Measurements from ENCODE around the gene UNC5C. TPM values are rescaled to one million over a fixed set of nuclear protein-coding genes. Genes with fewer than 3 reads are reported as not detected.

The UNC5C gene
- total RNA-seq, 1 experiment from 2014 or later: 1.0 TPM

- DNase-seq (ENCODE audit: low spot score) (no peak), ATAC-seq (no peak)
- peaks cover 48% of the 10 kb centered on the region for H3K27me3 Mint-ChIP-seq (ENCODE audit: low read depth)
- POLR2A ChIA-PET: no interaction called here
- TF ChIP-seq MXD4 (CRISPR knock-in tag; IDR thresholded peaks at IDR 0.05; ENCODE audit: borderline replicate concordance): no peak
- no peak for TF ChIP-seq ZNF416 (CRISPR knock-in tag; IDR thresholded peaks at IDR 0.05)
- H3K4me3 Mint-ChIP-seq: no peak overlapping the region
- peaks cover 5% of the 10 kb centered on the region for H3K4me1 Mint-ChIP-seq
- no peaks in the 10 kb centered on the region for H3K9me3 Mint-ChIP-seq
- CTCF ChIA-PET: no interaction called here
- no peak overlapping the region for H3K27ac Mint-ChIP-seq
- H3K36me3 Mint-ChIP-seq: no peaks in the 10 kb centered on the region
Observed at GRCh38 chr4:95151255-95151654, 397.5 kb downstream of the UNC5C start.

GRCh38 chr4:95142932-95143331, 405.8 kb downstream of the UNC5C start:
- DNase-seq (ENCODE audit: low spot score) (no peak), ATAC-seq (peak; percentile 66)
- POLR2A ChIA-PET: no interaction called here
- H3K27me3 Mint-ChIP-seq (ENCODE audit: low read depth): peaks cover 83% of the 10 kb centered on the region
- CTCF ChIA-PET: interaction anchor here (0.7 to 1.4 kb wide), 2 partner anchors 301 to 401 kb away, joined by 3 read pairs; no protein-coding TSS in a partner anchor
- H3K9me3 Mint-ChIP-seq: peaks cover 32% of the 10 kb centered on the region
- peaks cover 5% of the 10 kb centered on the region for H3K4me1 Mint-ChIP-seq
- H3K36me3 Mint-ChIP-seq: peaks cover 30% of the 10 kb centered on the region
- TF ChIP-seq ESRRA (CRISPR knock-in tag; IDR thresholded peaks at IDR 0.05; ENCODE audit: borderline replicate concordance) (no peak), NFYB (CRISPR knock-in tag; conservative IDR thresholded peaks at IDR 0.05; ENCODE audit: low read depth) (no peak), USF2 (CRISPR knock-in tag; IDR thresholded peaks at IDR 0.05) (no peak), HMGXB4 (CRISPR knock-in tag; IDR thresholded peaks at IDR 0.05) (no peak), TCF7 (CRISPR knock-in tag; IDR thresholded peaks at IDR 0.05; ENCODE audit: low read depth) (no peak), MYBL2 (CRISPR knock-in tag; IDR thresholded peaks at IDR 0.05) (no peak), ZNF423 (CRISPR knock-in tag; IDR thresholded peaks at IDR 0.05) (no peak)
- H3K4me3 Mint-ChIP-seq: no peak overlapping the region
- H3K27ac Mint-ChIP-seq: no peak overlapping the region

- Mint-ChIP-seq H3K4me3 (no peak overlapping the region), H3K9me3 (peaks cover 46% of the 10 kb centered on the region), H3K27ac (no peak overlapping the region), H3K36me3 (peaks cover 39% of the 10 kb centered on the region), H3K27me3 (ENCODE audit: low read depth) (peaks cover 80% of the 10 kb centered on the region), H3K4me1 (no peaks in the 10 kb centered on the region; the same call in 1 of the 2 replicates)
- ChIA-PET CTCF (no interaction called here), POLR2A (no interaction called here)
- DNase-seq (ENCODE audit: low spot score): no peak
- no peak for ATAC-seq
- no peak for TF ChIP-seq ATF1 (CRISPR knock-in tag; IDR thresholded peaks at IDR 0.05)
- no peak for TF ChIP-seq ZBTB43 (CRISPR knock-in tag; IDR thresholded peaks at IDR 0.05)
- TF ChIP-seq MXD4 (CRISPR knock-in tag; IDR thresholded peaks at IDR 0.05; ENCODE audit: borderline replicate concordance): no peak
- no peak for TF ChIP-seq NFYB (CRISPR knock-in tag; conservative IDR thresholded peaks at IDR 0.05; ENCODE audit: low read depth)
- no peak for TF ChIP-seq TCF7 (CRISPR knock-in tag; IDR thresholded peaks at IDR 0.05; ENCODE audit: low read depth)
- no peak for TF ChIP-seq ETV6 (CRISPR knock-in tag; IDR thresholded peaks at IDR 0.05)
- no peak for TF ChIP-seq STAT6 (CRISPR knock-in tag; conservative IDR thresholded peaks at IDR 0.05; ENCODE audit: low read depth)
- TF ChIP-seq ZNF532 (CRISPR knock-in tag; IDR thresholded peaks at IDR 0.05; ENCODE audit: borderline replicate concordance): no peak
- TF ChIP-seq E2F1 (CRISPR knock-in tag; IDR thresholded peaks at IDR 0.05): no peak
- TF ChIP-seq IRF2 (CRISPR knock-in tag; IDR thresholded peaks at IDR 0.05; ENCODE audit: borderline replicate concordance, low read depth): no peak
- no peak for TF ChIP-seq ZBTB21 (CRISPR knock-in tag; IDR thresholded peaks at IDR 0.05; ENCODE audit: borderline replicate concordance)
- TF ChIP-seq FOXK1 (CRISPR knock-in tag; IDR thresholded peaks at IDR 0.05): no peak
- TF ChIP-seq GRHL2 (CRISPR knock-in tag; IDR thresholded peaks at IDR 0.05; ENCODE audit: insufficient replicate concordance, severe bottlenecking): no peak
Observed at GRCh38 chr4:95141361-95141760, 407.4 kb downstream of the UNC5C start.
